Endothelial cell of umbilical vein (primary cell): ENCODE data around the gene NUTM1. TPM values are rescaled to one million over a fixed set of nuclear protein-coding genes. Genes with fewer than 3 reads are reported as not detected.

Experiments used
- BruUV-seq: library from RNA; stranded (reverse); fragments of 400-500 nt; replicated peaks from 2 replicates; lab custom pipeline; 2021; lab: Mats Ljungman, UMichigan
- CTCF ChIA-PET: fragments of 300-600, 350-600 bp; sonication (Branson Sonifier 250); formaldehyde crosslinking; loops from one replicate; lab custom pipeline; 2021; ENCODE audit warnings: antibody characterized with exemption, inconsistent platforms; lab: Charles Lee
- POLR2A ChIA-PET: fragments of 300-600, 350-600 bp; sonication (Branson Sonifier 250); formaldehyde crosslinking; loops from one replicate; lab custom pipeline; 2021; ENCODE audit warnings: antibody characterized with exemption, inconsistent platforms; lab: Charles Lee
- DNase-seq: peaks from one replicate; pipeline ENCODE4 v3.0.0-alpha.2; 2011; ENCODE audit warnings: low read depth, low spot score
- FAIRE-seq: peaks from 2 replicates; lab custom pipeline; 2011; peaks lifted over from hg19 to GRCh38; lab: Jason Lieb, UNC
- H2AFZ ChIP-seq: 2 replicates; pipeline ENCODE4 v1.6.0; 2012; ENCODE audit warnings: low read depth, low read length, control low read depth, inconsistent platforms
- H3K27ac ChIP-seq: 2 replicates; pipeline ENCODE4 v1.5.1; 2011; ENCODE audit warnings: low read depth, mild to moderate bottlenecking, control low read depth, low read length, moderate library complexity; ENCODE audit not compliant: insufficient read depth
- H3K27me3 ChIP-seq, 2 experiments: 2 replicates each; pipeline versions ENCODE4 v1.6.0 to v1.6.1; 2011; ENCODE audit warnings: low read length in 2 of 2, mixed read lengths in 1 of 2; ENCODE audit not compliant: control insufficient read depth in 2 of 2, insufficient read depth in 2 of 2
- H3K36me3 ChIP-seq, 2 experiments: 2 replicates in 1 of 2; 3 replicates in 1 of 2; pipeline ENCODE4 v1.5.1; 2011; ENCODE audit warnings: low read length in 2 of 2, mild to moderate bottlenecking in 1 of 2, moderate library complexity in 1 of 2; ENCODE audit not compliant: control insufficient read depth in 2 of 2, insufficient read depth in 2 of 2; ENCODE audit errors: extremely low read depth in 1 of 2
- H3K4me1 ChIP-seq: 3 replicates; pipeline ENCODE4 v1.5.1; 2011; ENCODE audit warnings: mild to moderate bottlenecking, low read length; ENCODE audit not compliant: control insufficient read depth, insufficient read depth; ENCODE audit errors: extremely low read depth
- H3K4me2 ChIP-seq: 2 replicates; pipeline ENCODE4 v1.6.1; 2011; ENCODE audit warnings: low read length, control low read depth, mixed read lengths; ENCODE audit not compliant: insufficient read depth
- H3K4me3 ChIP-seq, 3 experiments: fragments of 200-600 bp in 1 of 3; sonication (generic), shearing (Covaris generic) in 1 of 3; replicated peaks in 1 of 3; 2 replicates each; pipeline ENCODE4 v1.5.1; 2011 to 2016; ENCODE audit warnings: control low read depth in 3 of 3, low read length in 3 of 3, mild to moderate bottlenecking in 2 of 3, inconsistent platforms in 1 of 3, low read depth in 1 of 3, moderate library complexity in 1 of 3; ENCODE audit not compliant: insufficient read depth in 1 of 3
- H3K79me2 ChIP-seq: 2 replicates; pipeline ENCODE4 v1.6.0; 2012; ENCODE audit warnings: low read length, inconsistent platforms; ENCODE audit not compliant: control insufficient read depth, insufficient read depth
- H3K9ac ChIP-seq: replicated peaks from 2 replicates; pipeline ENCODE3; 2011; ENCODE audit warnings: low read length, control low read depth; ENCODE audit not compliant: insufficient read depth; ENCODE audit errors: extremely low read depth
- H3K9me1 ChIP-seq: replicated peaks from 3 replicates; pipeline ENCODE4 v1.6.0; 2011; ENCODE audit warnings: mild to moderate bottlenecking, low read length; ENCODE audit not compliant: control insufficient read depth, insufficient read depth; ENCODE audit errors: extremely low read depth
- H3K9me3 ChIP-seq: replicated peaks from 2 replicates; pipeline ENCODE4 v1.5.1; 2012; ENCODE audit warnings: low read length, inconsistent platforms; ENCODE audit not compliant: control insufficient read depth, insufficient read depth
- H4K20me1 ChIP-seq: replicated peaks from 2 replicates; pipeline ENCODE3; 2011; ENCODE audit warnings: mild to moderate bottlenecking, low read length; ENCODE audit not compliant: control insufficient read depth, insufficient read depth; ENCODE audit errors: extremely low read depth
- CTCF ChIP-seq, 2 donors: IDR thresholded peaks; 1 replicate in 1 of 2; 2 replicates in 1 of 2; pipeline ENCODE4 v1.5.1; 2011; ENCODE audit warnings: low read length in 2 of 2, mild to moderate bottlenecking in 2 of 2, moderate library complexity in 2 of 2, control low read depth in 1 of 2, inconsistent platforms in 1 of 2, low read depth in 1 of 2; ENCODE audit not compliant: insufficient read depth in 1 of 2; ENCODE audit errors: extremely low read depth in 1 of 2
- EZH2 ChIP-seq: IDR thresholded peaks from 2 replicates; pipeline ENCODE4 v1.6.1; 2012; ENCODE audit warnings: borderline replicate concordance, low read depth, mild to moderate bottlenecking, moderate library complexity, low read length, inconsistent platforms; ENCODE audit not compliant: severe bottlenecking
- FOS ChIP-seq: IDR thresholded peaks from 2 replicates; pipeline ENCODE4 v1.6.1; 2011; ENCODE audit warnings: mild to moderate bottlenecking, low read length, moderate library complexity, borderline replicate concordance; ENCODE audit not compliant: insufficient read depth
- GATA2 ChIP-seq: IDR thresholded peaks from 2 replicates; pipeline ENCODE4 v1.7.0; 2011; ENCODE audit warnings: low read depth, mild to moderate bottlenecking, moderate library complexity, mixed read lengths, low read length; ENCODE audit not compliant: insufficient read length, insufficient read depth
- JUN ChIP-seq: IDR thresholded peaks from 2 replicates; pipeline ENCODE4 v1.6.1; 2011; ENCODE audit warnings: borderline replicate concordance, low read depth; ENCODE audit not compliant: insufficient read length, insufficient read depth
- MAX ChIP-seq: IDR thresholded peaks from 2 replicates; pipeline ENCODE4 v1.6.1; 2011; ENCODE audit not compliant: insufficient read depth, insufficient read length
- MYC ChIP-seq: IDR thresholded peaks from one replicate; pipeline ENCODE4 v1.6.1; 2011; ENCODE audit warnings: mild to moderate bottlenecking, low read depth, low read length
- POLR2A ChIP-seq: IDR thresholded peaks from 2 replicates; pipeline ENCODE4 v1.6.1; 2012; ENCODE audit warnings: low read depth, mild to moderate bottlenecking, control low read depth, low read length
- POLR2AphosphoS5 ChIP-seq: IDR thresholded peaks from 2 replicates; pipeline ENCODE4 v1.6.1; 2012; ENCODE audit warnings: low read depth, mild to moderate bottlenecking, control low read depth, low read length, moderate library complexity; ENCODE audit not compliant: insufficient read depth
- dilution Hi-C: fragments of 300-500 bp; cut with MboI; formaldehyde crosslinking; loops from one replicate; pipeline ENCODE4 v1.15.0; 2019; ENCODE audit warnings: low sequenced_read_pairs; ENCODE audit not compliant: extremely low pct_ligation_motif_present
- intact Hi-C: fragments of 100-400 bp; cut with micrococcal nuclease; formaldehyde crosslinking; loops from one replicate; pipeline ENCODE4 v1.10.0; 2022
- polyA plus RNA-seq, 4 experiments: library from polyadenylated mRNA; depleted of rRNA in 3 of 4; stranded (reverse) in 3 of 4; unstranded in 1 of 4; fragments of >200 nt; gene quantifications; 2 replicates each; pipeline versions ENCODE4 v1.2.1 to v1.2.3, GENCODE V29; 2011 to 2012; ENCODE audit warnings: missing spikeins in 1 of 4
- total RNA-seq: library from RNA; stranded (reverse); gene quantifications from 2 replicates; pipeline ENCODE4 v1.2.3, GENCODE V29; 2021

NUTM1 gene
- total and polyA plus RNA-seq, 2 donors (not counting 3 experiments of a cell fraction or from before 2014, with no cell fraction given), result not detected

GRCh38 chr15:34354286-34354685 is 11.2 kb downstream of the NUTM1 start:
- TF ChIP-seq GATA2 (no peak), MYC (no peak), POLR2AphosphoS5 (no peak), POLR2A (no peak), CTCF (IDR thresholded peaks at IDR 0.05; ENCODE audit: extremely low read depth in 1 of 2, insufficient read depth in 1 of 2, low read depth in 1 of 2, low read length in 2 of 2) (no peak), FOS (no peak), MAX (no peak), EZH2 (no peak), JUN (no peak)
- Histone ChIP-seq H3K27me3 (no peaks in the 10 kb centered on the region), H3K9me3 (no peaks in the 10 kb centered on the region), H3K4me3 (no peak overlapping the region), H3K9ac (no peak overlapping the region), H3K9me1 (no peaks in the 10 kb centered on the region), H2AFZ (no peak overlapping the region), H4K20me1 (no peaks in the 10 kb centered on the region), H3K79me2 (no peaks in the 10 kb centered on the region), H3K4me2 (no peak overlapping the region), H3K36me3 (peaks cover 3 to 7% of the 10 kb centered on the region in 2 experiments), H3K4me1 (no peaks in the 10 kb centered on the region), H3K27ac (no peak overlapping the region)
- CTCF ChIA-PET, result interaction anchor here (0.7 to 3.2 kb wide), 2 partner anchors 13 to 17 kb away, joined by 3 to 16 read pairs; partner anchors contain the start of genes LPCAT4 and SLC12A6
- BruUV-seq, result no TSS peak
- dilution Hi-C loops (no loop called here), intact Hi-C loops (no loop called here)
- no peak for DNase-seq
- FAIRE-seq, result no peak
- POLR2A ChIA-PET, result no interaction called here
